ENCODE measurements around the gene BAK1.

DNA sequence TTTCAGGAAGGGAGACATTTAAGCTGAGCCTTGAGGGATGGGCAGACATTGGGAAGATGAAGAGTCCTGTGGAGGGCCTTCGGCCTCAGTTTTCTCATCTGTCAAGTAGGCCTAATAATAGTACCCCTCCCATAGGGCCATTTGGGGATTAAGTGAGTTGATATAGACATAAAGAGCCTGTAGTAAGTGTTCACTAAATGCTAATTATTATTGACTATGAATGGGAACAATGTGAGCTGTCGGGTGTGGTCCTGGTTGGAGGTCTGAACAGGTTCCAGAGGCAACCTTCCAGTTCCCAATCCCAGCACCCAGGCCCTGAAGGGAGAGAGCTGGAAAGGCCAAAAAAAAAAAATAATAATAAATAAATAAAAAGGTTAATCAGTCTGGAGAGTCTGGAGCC, 26.6 kb upstream of the BAK1 start:
- TF ChIP-seq, protein P1, sequence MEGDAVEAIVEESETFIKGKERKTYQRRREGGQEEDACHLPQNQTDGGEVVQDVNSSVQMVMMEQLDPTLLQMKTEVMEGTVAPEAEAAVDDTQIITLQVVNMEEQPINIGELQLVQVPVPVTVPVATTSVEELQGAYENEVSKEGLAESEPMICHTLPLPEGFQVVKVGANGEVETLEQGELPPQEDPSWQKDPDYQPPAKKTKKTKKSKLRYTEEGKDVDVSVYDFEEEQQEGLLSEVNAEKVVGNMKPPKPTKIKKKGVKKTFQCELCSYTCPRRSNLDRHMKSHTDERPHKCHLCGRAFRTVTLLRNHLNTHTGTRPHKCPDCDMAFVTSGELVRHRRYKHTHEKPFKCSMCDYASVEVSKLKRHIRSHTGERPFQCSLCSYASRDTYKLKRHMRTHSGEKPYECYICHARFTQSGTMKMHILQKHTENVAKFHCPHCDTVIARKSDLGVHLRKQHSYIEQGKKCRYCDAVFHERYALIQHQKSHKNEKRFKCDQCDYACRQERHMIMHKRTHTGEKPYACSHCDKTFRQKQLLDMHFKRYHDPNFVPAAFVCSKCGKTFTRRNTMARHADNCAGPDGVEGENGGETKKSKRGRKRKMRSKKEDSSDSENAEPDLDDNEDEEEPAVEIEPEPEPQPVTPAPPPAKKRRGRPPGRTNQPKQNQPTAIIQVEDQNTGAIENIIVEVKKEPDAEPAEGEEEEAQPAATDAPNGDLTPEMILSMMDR (IDR thresholded peaks at IDR 0.05) = no peak
- no peak for TF ChIP-seq POLR2A (IDR thresholded peaks at IDR 0.05)
